SU-DHL-6 (cell line): Measurements from ENCODE around the gene OXA1L.
"Not testable (repeated sequence)": the region's sequence is repeated elsewhere in the genome, so short reads cannot be mapped to it uniquely, and the experiment has no call there.

ENCODE experiments used
- EZH2phosphoT487 ChIP-seq: fragments of 200-600 bp; sonication (generic), shearing (Covaris generic); conservative IDR thresholded peaks from 2 replicates; pipeline ENCODE4 v1.6.1; 2018; ENCODE audit warnings: mild to moderate bottlenecking, antibody characterized with exemption, low read length, moderate library complexity, mixed read lengths
- TF ChIP-seq, protein P1 (sequence below): fragments of 200-600 bp; sonication (generic); IDR thresholded peaks from one replicate; pipeline ENCODE4 v1.5.1; 2017; ENCODE audit warnings: antibody characterized with exemption, mild to moderate bottlenecking, low read length, moderate library complexity; ENCODE audit not compliant: insufficient read depth, poor library complexity, severe bottlenecking

DNA sequence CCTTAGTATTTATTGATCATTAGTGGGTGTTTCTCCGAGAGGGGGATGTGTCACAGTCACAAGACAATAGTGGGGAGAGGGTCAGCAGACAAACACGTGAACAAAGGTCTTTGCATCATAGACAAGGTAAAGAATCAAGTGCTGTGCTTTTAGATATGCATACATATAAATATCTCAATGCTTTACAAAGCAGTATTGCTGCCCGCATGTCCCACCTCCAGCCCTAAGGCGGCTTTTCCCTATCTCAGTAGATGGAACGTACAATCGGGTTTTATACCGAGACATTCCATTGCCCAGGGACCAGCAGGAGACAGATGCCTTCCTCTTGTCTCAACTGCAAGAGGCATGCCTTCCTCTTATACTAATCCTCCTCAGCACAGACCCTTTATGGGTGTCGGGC, 41.6 kb upstream of the OXA1L start:
- TF ChIP-seq, protein P1, sequence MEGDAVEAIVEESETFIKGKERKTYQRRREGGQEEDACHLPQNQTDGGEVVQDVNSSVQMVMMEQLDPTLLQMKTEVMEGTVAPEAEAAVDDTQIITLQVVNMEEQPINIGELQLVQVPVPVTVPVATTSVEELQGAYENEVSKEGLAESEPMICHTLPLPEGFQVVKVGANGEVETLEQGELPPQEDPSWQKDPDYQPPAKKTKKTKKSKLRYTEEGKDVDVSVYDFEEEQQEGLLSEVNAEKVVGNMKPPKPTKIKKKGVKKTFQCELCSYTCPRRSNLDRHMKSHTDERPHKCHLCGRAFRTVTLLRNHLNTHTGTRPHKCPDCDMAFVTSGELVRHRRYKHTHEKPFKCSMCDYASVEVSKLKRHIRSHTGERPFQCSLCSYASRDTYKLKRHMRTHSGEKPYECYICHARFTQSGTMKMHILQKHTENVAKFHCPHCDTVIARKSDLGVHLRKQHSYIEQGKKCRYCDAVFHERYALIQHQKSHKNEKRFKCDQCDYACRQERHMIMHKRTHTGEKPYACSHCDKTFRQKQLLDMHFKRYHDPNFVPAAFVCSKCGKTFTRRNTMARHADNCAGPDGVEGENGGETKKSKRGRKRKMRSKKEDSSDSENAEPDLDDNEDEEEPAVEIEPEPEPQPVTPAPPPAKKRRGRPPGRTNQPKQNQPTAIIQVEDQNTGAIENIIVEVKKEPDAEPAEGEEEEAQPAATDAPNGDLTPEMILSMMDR, result not testable (repeated sequence)
- TF ChIP-seq EZH2phosphoT487, result not testable (repeated sequence)
